GM13977 (cell line): ENCODE measurements around the gene SETD2.

Source experiments
- DNase-seq: peaks from one replicate; pipeline ENCODE4 v3.0.0; 2012; ENCODE audit warnings: low spot score
- CTCF ChIP-seq: IDR thresholded peaks from 2 replicates; pipeline ENCODE4 v1.5.1; 2012; ENCODE audit warnings: mild to moderate bottlenecking, control low read depth; ENCODE audit not compliant: insufficient read depth; ENCODE audit errors: extremely low read depth, missing control alignments
- in situ Hi-C: fragments of 300-500 bp; cut with MboI; formaldehyde crosslinking; loops from one replicate; pipeline ENCODE4 v1.12.0; 2022; ENCODE audit warnings: low sequenced_read_pairs, low pct_unique_long_range_greater_than_20kb, mixed read lengths, inconsistent platforms; ENCODE audit not compliant: unreplicated experiment

SETD2 gene

DNA sequence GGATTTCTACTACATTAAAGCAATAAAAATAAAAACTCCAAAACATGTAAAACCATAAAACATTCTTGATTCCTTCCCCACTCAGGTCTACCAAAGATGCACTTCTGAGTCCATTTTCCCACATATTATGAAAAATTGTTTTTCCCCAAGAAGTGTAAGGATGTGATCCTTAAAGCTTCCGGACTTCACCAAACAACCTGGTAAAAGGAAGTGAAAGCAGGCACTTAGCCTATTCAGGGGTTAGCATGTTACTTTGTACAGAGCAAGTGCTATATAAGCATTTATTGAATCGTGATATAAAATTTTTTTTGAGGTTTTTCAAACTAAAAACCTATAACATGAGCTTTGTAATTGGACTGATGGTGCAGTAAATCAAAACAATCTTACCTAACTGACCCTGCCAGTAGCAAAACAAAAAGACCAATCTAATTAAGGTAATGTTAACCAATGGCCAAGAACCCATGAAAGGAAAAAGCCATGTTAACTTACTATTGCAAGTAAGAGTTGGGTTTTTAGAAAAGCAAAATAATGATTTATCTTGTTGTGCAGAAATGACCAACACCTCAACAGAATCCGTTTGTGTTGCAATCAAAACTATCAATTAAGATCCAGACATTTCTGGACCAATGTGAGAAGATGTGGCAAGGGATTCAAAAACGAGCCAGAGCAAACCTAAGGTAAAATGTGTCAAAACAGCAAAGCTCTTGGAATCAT is 1.8 kb downstream of the SETD2 start:
- in situ Hi-C loops, result no loop called here
- no peak for DNase-seq
- no peak for TF ChIP-seq CTCF

DNA sequence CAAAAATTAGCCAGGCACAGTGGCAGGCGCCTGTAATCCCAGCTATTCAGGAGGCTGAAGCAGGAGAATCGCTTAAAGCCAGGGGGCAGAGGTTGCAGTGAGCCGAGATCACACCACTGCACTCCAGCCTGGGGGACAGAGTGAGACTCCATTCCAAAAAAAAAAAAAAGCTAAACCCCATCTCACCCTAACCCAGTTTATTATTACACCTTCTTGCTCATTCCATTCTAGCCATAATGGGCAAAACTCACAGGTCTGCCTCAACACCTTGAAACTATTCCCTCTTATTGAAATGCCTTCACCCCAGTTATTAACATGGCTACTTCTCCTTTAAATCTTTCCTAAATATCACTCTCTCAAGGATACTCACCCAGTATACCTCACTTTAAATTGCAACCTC is 4.1 kb downstream of the SETD2 start:
- no peak for DNase-seq
- TF ChIP-seq CTCF, result no peak
- in situ Hi-C loops, result no loop called here

- no peak for DNase-seq
- TF ChIP-seq CTCF, result no peak
- in situ Hi-C loops, result no loop called here
Measured at GRCh38 chr3:47158208-47158607, 5.7 kb downstream of the SETD2 start.

GRCh38 chr3:47156396-47156795 is 7.5 kb downstream of the SETD2 start:
- no peak for TF ChIP-seq CTCF
- DNase-seq, result no peak
- in situ Hi-C loops, result no loop called here

GRCh38 chr3:47152578-47152977 is 11.3 kb downstream of the SETD2 start:
- no peak for TF ChIP-seq CTCF
- in situ Hi-C loops, result no loop called here
- DNase-seq, result no peak

- in situ Hi-C loops, result no loop called here
Measured at GRCh38 chr3:47151836-47152235, 12.1 kb downstream of the SETD2 start.

More at GRCh38 chr3:47151836-47152235, 12.1 kb downstream of the SETD2 start:
- no peak for DNase-seq
- TF ChIP-seq CTCF, result no peak
